PC-3 (cell line): ENCODE measurements around the gene HIRA.

Source experiments
- EZH2 ChIP-seq: fragments of 300-600 bp; sonication (generic); IDR thresholded peaks from one replicate; pipeline ENCODE4 v1.6.1; 2017; ENCODE audit warnings: antibody characterized with exemption, mild to moderate bottlenecking, low read length; ENCODE audit not compliant: unreplicated experiment
- TF ChIP-seq, protein P1 (sequence below): fragments of 300-600 bp; sonication (generic); conservative IDR thresholded peaks from 2 replicates; pipeline ENCODE4 v1.5.1; 2017; ENCODE audit warnings: antibody characterized with exemption, low read depth, mild to moderate bottlenecking, low read length

DNA sequence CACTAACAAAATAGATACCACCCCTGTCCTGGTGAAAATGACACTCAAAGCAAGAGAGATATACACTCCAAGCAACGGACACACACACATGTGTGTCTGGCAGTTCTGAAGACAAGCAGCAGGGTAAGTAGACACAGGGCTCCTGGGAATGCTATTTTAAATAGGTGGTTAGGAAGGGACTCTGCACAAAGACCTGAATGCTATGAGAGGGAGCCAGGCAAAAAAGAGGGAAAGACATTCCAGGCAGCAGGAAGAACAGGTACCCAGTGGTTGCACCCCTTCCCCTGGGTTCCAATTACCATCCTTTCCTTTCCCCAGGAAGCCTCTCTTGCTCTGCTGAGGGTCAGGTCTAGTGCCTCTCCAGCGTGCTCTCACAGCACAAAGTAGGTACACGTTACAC, 44.5 kb upstream of the HIRA start:
- TF ChIP-seq, protein P1, sequence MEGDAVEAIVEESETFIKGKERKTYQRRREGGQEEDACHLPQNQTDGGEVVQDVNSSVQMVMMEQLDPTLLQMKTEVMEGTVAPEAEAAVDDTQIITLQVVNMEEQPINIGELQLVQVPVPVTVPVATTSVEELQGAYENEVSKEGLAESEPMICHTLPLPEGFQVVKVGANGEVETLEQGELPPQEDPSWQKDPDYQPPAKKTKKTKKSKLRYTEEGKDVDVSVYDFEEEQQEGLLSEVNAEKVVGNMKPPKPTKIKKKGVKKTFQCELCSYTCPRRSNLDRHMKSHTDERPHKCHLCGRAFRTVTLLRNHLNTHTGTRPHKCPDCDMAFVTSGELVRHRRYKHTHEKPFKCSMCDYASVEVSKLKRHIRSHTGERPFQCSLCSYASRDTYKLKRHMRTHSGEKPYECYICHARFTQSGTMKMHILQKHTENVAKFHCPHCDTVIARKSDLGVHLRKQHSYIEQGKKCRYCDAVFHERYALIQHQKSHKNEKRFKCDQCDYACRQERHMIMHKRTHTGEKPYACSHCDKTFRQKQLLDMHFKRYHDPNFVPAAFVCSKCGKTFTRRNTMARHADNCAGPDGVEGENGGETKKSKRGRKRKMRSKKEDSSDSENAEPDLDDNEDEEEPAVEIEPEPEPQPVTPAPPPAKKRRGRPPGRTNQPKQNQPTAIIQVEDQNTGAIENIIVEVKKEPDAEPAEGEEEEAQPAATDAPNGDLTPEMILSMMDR = no peak
- TF ChIP-seq EZH2 = no peak
